Measurements from ENCODE around the gene BTD.

Gene BTD

DNA sequence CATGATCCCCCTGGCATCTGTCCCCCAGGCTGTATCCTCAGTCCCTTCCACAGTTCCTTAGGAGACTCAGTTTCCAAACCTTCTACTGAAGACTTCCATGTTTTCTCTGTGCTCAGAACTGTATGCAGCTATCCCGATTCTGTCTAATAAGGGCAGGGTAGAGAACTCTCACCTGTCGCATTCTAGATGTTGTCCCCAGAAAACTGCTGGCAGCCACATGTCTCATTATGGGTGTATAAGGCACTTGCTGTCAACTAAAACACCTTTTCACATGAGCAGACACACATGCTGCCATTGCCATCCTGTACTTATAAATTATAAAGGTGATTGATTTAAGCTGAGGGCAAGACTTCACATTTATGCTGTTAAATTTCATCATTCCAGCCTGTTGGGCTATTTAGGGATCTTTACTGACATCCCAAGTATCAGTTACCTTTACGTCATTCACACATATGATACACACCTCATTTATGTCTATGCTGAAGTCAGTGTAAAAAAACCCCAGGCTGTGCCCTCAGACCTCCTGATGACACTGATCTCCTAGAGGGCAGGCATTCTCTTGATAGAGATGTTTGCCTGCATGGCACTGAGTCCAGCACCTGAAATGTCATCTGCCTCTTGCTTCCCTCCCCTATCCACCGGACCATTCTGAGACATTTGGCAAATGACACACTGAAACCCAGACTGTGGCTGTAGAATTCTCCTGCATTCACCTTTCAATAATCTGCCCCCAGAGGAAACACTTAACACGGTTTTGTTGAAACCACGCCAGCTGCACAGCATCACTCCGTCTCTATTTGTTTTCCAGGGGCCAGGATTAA lies 35.8 kb downstream of the BTD start:
- no peak for DNase-seq

- no peak for DNase-seq
These were observed 36.8 kb downstream of the BTD start for GRCh38 chr3:15638193-15638890.

DNA sequence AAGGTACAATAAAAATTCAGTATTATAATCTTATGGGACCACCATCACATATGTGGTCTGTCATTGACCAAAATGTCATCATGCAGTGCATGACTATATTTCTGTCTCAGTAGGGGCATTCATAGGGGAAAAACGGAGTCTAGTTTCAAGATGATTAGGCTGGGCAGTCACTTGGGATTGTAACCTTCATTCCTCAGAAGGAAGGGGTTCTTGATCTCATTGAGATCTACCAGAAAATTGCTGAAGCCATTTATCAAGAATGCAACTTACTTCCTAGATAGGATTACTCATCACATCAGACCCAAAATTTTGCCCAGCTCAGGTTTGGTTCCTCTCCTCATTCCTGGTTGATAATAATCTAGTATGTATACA lies 37.3 kb downstream of the BTD start:
- no peak for DNase-seq

DNA sequence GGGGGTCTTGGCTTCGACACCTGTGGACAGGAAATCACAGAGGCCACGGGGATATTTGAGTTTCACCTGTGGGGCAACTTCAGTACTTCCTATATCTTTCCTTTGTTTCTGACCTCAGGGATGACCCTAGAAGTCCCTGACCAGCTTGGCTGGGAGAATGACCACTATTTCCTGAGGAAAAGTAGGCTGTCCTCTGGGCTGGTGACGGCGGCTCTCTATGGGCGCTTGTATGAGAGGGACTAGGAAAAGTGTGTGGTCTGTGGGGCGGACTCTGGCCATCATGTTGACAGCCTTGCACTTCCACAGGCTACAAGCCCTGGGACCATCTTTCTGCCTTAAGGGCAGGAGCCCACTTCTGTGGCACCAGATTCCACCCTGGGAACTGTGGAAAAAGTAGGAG lies 43.7 kb downstream of the BTD start:
- DNase-seq: no peak

DNA sequence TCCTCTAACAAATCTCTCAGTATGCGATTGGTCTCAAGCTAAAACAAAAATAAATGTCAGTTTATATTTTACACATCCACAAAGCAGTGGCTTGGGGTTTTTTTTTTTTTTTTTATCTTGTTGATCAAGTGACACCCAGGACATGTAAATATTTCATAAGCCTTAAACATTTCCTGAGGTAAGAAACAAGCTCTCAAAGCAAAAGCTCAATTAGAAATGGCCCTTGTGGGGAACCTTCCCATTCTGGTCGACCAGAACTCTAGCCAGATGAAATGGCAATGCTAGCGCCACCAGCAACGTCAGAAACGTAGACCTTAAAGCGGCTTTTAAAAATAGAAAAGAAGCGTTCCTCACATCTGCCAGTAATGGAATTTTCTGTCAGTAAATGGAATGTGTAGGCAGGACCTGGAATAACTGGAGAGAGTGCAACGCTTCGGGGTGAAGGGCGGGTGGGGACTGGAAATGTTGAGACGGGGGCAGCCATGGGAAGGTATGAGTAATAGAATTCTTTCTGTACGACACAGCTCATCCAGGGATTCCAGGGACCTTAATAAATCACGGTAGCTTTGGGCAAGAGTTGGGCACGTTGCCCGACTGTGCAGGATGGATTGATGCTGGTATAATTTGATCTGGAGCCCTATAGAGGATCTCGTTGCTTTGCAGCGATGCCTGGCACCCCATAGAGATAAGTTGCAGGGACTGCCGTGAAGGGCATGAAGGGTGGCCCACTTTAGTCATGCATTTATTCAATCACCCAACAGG lies 44.4 kb downstream of the BTD start:
- DNase-seq: no peak

GRCh38 chr3:15646851-15647511 lies 45.4 kb downstream of the BTD start:
- DNase-seq: no peak

DNA sequence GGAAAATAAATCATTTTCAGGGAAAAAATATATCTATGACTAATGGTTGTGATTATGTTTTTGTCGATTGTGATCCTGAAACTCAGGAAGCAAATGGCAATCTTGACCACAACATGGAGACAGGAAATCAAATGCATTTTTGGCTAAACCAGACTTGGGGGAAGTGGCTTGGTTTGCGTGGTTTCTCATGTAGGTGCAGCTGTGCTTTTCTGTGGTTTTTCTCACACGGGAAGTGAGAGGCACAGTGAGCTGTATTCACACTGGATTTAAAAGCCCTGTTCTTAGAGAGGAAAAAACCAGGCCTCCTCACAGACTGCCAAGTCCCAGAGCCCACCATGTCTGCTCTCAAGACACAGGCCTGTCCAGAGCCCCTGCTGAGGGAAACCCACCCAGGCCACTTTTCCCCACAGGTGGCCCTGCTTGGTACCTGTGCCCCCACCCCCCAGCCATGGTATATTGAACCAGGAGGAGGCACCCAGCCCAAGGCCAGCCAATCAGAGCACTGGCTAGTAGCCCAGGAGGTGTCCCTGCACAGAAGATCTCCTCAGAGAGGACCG lies 46.1 kb downstream of the BTD start:
- DNase-seq: peak; percentile 68

GRCh38 chr3:15649341-15649740 lies 47.8 kb downstream of the BTD start:
- no peak for DNase-seq

GRCh38 chr3:15649858-15650257 lies 48.3 kb downstream of the BTD start:
- no peak for DNase-seq

DNA sequence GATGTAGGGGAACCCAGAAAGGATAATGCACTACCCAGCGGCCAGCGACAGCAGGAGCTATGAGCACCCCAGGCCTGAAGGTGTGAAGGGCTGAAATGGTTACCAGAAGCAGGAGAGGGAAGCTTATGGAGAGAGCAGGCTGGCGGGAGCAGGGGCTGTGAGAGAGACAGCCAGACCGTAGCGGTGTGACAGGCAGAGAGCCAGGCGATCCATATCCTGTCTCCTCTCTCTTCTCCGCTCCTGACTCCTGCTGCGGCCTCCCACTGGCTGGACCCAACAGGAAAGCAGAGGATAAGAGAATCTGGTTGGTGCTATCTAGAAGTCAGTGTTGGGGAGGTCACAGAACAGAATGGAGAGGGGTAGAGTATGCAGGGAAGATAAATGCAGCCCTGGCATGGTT lies 49.9 kb downstream of the BTD start:
- DNase-seq: no peak

DNA sequence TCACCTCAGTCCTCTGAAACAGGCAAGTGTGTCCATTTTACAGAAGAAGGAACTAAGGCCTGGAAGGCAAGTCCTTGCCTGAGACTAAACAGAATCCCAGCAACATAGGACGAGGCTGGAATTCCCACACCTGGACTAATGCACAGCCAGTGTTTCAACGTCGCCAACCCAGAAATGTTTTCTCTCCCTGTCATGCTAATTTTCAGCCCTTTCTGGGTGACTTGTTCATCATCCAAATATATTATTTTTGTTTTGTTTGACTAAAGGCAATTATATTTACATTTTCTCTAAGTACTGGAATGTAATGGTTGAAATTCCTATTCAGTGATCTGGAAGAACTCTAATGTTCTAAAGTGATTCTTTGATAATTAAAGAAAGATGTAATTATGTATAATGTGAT lies 51.8 kb downstream of the BTD start:
- DNase-seq: no peak

DNA sequence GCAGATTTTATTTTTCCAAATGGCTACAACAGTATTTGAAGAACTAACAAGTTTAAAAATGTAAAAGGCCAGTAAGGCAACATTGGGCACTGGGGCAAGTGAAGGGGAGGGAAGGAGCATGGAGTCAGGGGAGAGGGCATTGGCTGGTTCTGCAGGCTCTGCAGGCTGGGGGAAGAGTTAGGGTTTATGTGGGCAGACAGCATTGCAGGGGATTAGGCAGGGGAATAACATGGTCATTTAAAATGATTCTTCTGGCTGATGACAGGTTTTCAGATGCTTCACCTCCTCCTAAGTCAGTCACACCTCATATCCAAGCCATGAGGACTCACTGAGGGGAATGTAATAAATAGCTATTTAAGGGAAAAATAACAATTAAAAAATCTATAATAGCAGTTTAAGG lies 52.6 kb downstream of the BTD start:
- no peak for DNase-seq

DNA sequence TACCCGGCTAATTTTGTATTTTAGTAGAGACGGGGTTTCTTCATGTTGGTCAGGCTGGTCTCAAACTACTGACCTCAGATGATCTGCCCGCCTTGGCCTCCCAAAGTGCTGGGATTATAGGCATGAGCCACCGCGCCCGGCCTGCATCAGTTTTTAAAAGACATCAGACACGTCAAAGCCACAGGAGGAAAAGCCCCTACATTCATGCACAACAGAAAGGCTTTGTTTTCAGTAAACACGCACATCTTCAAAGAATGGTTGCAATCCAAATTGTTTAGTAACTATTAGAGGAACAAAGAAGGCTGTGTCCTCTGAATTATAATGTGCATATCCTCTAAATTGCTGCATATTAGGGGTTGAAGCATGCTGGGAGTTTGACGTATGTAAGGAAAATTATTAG lies 53.3 kb downstream of the BTD start:
- no peak for DNase-seq

DNA sequence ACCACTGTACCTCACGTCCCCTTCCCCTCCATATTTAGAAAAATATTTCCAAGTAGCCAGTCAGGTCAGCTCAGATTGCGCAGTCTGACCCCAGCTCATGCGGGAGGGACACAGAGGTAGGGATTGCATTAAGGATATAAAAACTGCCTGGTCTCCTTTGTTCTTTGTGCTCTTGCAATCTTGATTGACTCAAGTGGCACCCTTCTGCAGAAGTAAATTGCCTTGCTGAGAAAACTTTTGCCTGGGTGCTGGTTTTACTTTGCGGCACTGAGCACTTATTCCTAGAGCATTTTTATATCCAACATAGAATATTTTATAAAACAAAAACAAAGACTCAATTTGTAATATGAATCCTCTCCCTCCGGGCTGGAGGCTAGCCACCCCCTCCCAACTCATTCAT lies 54.8 kb downstream of the BTD start:
- DNase-seq: no peak

DNA sequence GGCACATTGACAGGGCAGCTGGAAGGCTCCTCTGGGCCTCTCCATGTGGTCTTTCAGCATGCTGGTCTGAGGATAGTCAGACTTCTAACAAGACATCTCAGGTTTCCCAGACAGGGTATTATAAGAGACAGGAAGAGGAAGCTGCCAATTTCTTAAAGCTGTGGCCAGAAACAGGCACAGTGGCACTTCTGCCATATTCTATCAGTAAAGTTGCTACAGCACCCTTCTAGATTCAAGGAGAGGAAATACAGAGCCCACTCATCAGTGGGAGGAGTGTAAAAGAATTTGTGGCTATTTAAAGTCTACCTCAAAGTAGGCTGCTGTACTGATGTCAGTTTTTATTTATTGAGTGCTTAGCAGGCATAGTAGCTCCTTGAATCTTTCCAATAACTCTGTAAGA lies 55.5 kb downstream of the BTD start:
- no peak for DNase-seq

DNA sequence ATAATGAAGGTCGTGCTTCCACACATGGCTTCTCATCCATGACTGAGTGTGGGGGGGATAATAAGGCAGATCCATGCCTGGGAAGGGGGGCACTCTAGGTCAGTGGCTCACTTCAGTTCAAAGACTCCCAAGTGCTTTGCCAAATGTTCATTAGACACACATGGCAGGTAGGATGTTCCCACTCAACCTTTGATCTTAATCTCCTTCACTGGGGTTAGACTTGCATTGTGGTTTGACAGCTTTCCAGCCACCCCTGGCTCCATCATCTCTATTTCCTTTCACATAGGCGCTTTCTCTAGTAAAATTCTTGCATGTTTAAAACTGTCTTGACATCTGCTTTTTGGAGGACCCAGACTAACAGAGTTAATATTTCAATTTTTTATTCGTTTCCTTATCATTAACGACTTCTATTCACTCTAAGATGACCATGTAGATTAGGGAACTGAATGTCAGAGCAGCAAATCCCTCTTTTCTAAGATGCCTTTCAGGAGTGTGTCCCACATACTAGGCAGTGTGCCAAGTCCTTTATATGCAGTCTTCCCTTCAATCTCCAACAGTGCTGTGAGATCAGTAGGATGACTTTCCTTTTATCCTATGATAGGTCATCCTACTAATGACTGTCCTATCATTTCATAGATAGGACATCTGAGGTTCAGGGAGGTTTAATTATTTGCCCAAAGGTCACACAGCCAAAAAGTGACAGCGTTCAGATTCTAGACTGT lies 57.9 kb downstream of the BTD start:
- DNase-seq: no peak

- no peak for DNase-seq
These were observed 58.8 kb downstream of the BTD start for GRCh38 chr3:15660055-15660935.

DNA sequence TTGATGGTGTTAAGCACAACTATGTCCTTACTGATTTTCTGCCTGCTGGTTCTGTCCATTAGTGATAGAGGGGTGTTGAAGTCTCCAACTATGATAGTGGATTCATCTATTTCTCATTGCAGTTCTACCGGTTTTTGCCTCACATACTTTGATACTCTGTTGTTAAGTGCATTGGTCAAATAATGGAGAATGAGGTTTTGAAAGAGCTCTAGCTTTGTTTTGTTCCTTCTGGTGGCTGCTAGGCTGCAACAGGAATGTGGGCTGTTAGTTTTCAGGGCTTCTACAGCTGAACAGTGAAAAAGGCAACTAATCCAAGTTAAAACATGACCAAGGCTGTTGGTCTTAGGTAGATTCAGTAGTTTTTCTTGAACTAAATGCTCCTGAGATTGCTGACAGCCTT lies 62.6 kb downstream of the BTD start:
- no peak for DNase-seq

GRCh38 chr3:15665510-15666150 lies 64.1 kb downstream of the BTD start:
- DNase-seq: no peak

- no peak for DNase-seq
These were observed 64.7 kb downstream of the BTD start for GRCh38 chr3:15666277-15666676.

DNA sequence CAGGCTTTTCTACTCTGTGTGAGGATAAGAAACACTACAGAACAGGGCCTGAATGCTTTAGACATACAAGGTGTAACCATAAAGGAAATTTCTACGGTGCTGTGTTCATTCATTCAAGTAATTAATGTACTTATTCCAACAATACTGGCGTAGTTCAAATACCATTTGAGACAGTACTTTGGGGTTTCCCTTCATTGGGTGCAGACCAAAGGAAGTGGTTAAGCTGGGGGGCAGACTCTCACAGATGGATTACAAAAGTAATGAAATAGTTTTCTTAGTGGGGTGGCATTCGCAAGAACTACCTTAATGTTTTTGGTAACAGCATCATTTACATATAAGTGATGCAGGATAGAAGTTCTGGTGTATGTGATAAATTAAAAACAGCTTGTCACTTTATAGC lies 65.9 kb downstream of the BTD start:
- peak; percentile 63 for DNase-seq

All from CD4-positive, alpha-beta T cell treated with Interleukin-10 for 1 hour (primary cell).